ENCODE measurements around the gene BTNL2. TPM values are rescaled to one million over a fixed set of nuclear protein-coding genes. Genes with fewer than 3 reads are reported as not detected.

The BTNL2 gene
- total and polyA plus RNA-seq, 2 donors (not counting 3 experiments of a cell fraction or from before 2014, with no cell fraction given) = not detected

DNA sequence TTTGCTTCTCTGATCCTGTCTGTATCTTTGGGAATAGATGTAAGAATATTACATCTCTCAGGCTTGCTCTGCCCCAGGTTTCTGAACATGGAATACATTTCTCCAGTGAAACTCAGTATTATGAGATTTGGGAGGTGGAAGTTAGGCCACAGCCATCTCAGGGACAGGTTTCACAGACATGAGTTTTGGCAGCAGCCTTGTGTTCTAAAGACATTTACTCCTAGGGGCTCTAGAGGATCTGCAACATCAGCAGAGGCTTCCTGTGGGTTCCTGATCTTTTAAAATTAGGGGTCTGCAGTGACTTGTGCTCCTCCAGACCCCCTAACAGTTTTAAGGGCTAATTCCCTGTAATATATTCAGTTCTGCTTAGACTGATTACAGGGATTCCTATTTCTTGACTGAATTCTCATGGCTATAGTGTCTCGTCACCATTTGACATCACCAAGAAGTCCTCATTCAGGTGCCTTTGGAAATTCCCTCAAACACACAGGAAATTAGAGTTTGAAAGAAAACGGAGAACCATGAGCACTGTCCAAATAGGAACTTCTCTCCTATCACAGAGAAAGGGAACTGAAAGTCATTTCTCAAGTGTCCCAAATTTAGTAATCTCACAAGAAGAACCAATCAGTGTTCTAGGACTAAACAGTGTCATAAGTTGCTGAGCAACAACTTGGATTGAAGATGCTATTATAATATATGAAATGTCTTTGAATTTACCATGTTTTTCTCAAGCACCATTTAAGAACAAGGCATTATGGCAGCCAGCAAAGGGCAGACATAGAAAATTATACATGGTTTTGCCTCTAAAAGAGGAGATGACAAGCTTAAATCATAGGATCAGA lies 30.2 kb upstream of the BTNL2 start:
- Histone ChIP-seq H3K27me3 (ENCODE audit: control insufficient read depth in 2 of 2, insufficient read depth in 2 of 2, low read length in 2 of 2) (peaks cover 10 to 27% of the 10 kb centered on the region in 2 experiments), H3K4me3 (replicated peaks in 1 of 3; ENCODE audit: insufficient read depth in 1 of 3, low read depth in 1 of 3, low read length in 3 of 3) (no peak overlapping the region), H3K9me1 (replicated peaks; ENCODE audit: control insufficient read depth, extremely low read depth, insufficient read depth, low read length) (no peaks in the 10 kb centered on the region), H3K79me2 (ENCODE audit: control insufficient read depth, insufficient read depth, low read length) (no peaks in the 10 kb centered on the region), H4K20me1 (replicated peaks; ENCODE audit: control insufficient read depth, extremely low read depth, insufficient read depth, low read length) (no peaks in the 10 kb centered on the region), H3K27ac (ENCODE audit: insufficient read depth, low read depth, low read length) (no peak overlapping the region), H3K4me2 (ENCODE audit: insufficient read depth, low read length) (no peak overlapping the region), H3K9ac (replicated peaks; ENCODE audit: extremely low read depth, insufficient read depth, low read length) (no peak overlapping the region), H3K36me3 (ENCODE audit: control insufficient read depth in 2 of 2, extremely low read depth in 1 of 2, insufficient read depth in 2 of 2, low read length in 2 of 2) (no peaks in the 10 kb centered on the region), H3K9me3 (replicated peaks; ENCODE audit: control insufficient read depth, insufficient read depth, low read length) (no peaks in the 10 kb centered on the region), H2AFZ (ENCODE audit: low read depth, low read length) (no peak overlapping the region), H3K4me1 (ENCODE audit: control insufficient read depth, extremely low read depth, insufficient read depth, low read length) (no peaks in the 10 kb centered on the region)
- ChIA-PET POLR2A (no interaction called here), CTCF (interaction anchor here (2.0 kb wide), 1 partner anchor 349 kb away, joined by 6 read pairs; no protein-coding TSS in a partner anchor)
- TF ChIP-seq POLR2AphosphoS5 (IDR thresholded peaks at IDR 0.05; ENCODE audit: insufficient read depth, low read depth, low read length) (no peak), EZH2 (IDR thresholded peaks at IDR 0.05; ENCODE audit: borderline replicate concordance, low read depth, low read length, severe bottlenecking) (no peak), JUN (IDR thresholded peaks at IDR 0.05; ENCODE audit: borderline replicate concordance, insufficient read depth, insufficient read length, low read depth) (no peak), MYC (IDR thresholded peaks at IDR 0.05; ENCODE audit: low read depth, low read length) (no peak), POLR2A (IDR thresholded peaks at IDR 0.05; ENCODE audit: low read depth, low read length) (no peak), GATA2 (IDR thresholded peaks at IDR 0.05; ENCODE audit: insufficient read depth, insufficient read length, low read depth, low read length) (no peak), FOS (IDR thresholded peaks at IDR 0.05; ENCODE audit: borderline replicate concordance, insufficient read depth, low read length) (no peak)
- TF ChIP-seq, protein P1, sequence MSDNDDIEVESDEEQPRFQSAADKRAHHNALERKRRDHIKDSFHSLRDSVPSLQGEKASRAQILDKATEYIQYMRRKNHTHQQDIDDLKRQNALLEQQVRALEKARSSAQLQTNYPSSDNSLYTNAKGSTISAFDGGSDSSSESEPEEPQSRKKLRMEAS (IDR thresholded peaks at IDR 0.05; ENCODE audit: insufficient read depth, insufficient read length) = no peak
- TF ChIP-seq, protein P2, sequence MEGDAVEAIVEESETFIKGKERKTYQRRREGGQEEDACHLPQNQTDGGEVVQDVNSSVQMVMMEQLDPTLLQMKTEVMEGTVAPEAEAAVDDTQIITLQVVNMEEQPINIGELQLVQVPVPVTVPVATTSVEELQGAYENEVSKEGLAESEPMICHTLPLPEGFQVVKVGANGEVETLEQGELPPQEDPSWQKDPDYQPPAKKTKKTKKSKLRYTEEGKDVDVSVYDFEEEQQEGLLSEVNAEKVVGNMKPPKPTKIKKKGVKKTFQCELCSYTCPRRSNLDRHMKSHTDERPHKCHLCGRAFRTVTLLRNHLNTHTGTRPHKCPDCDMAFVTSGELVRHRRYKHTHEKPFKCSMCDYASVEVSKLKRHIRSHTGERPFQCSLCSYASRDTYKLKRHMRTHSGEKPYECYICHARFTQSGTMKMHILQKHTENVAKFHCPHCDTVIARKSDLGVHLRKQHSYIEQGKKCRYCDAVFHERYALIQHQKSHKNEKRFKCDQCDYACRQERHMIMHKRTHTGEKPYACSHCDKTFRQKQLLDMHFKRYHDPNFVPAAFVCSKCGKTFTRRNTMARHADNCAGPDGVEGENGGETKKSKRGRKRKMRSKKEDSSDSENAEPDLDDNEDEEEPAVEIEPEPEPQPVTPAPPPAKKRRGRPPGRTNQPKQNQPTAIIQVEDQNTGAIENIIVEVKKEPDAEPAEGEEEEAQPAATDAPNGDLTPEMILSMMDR (IDR thresholded peaks at IDR 0.05; ENCODE audit: extremely low read depth in 1 of 2, insufficient read depth in 1 of 2, low read depth in 1 of 2, low read length in 2 of 2) = no peak
- dilution Hi-C loops (cut with MboI; ENCODE audit: extremely low pct_ligation_motif_present, low sequenced_read_pairs) = no loop called here
- DNase-seq (ENCODE audit: low read depth, low spot score) (peak; percentile 10), FAIRE-seq (no peak)
- BruUV-seq (replicated peaks) = no TSS peak
- intact Hi-C loops (cut with micrococcal nuclease) = no loop called here
